HCT116 (cell line): ENCODE measurements around the gene ZDHHC14. TPM values are rescaled to one million over a fixed set of nuclear protein-coding genes. Genes with fewer than 3 reads are reported as not detected.

Experiments used
- ATAC-seq: fragments of 200-7000 bp; cut with Tn5 transposase; 2 replicates; pipeline ENCODE4 v1.9.1; 2020; ENCODE audit warnings: mild to moderate bottlenecking, moderate library complexity
- BruUV-seq: library from RNA; stranded (reverse); fragments of 400-500 nt; replicated peaks from 2 replicates; lab custom pipeline; 2021; lab: Mats Ljungman, UMichigan
- CTCF ChIA-PET: fragments of 300-600 bp; sonication (Branson Sonifier 250); formaldehyde crosslinking; loops from one replicate; lab custom pipeline; 2021; ENCODE audit warnings: antibody characterized with exemption; lab: Charles Lee
- POLR2A ChIA-PET: fragments of 300-600, 350-600 bp; sonication (Branson Sonifier 250); formaldehyde crosslinking; loops from one replicate; lab custom pipeline; 2021; ENCODE audit warnings: antibody characterized with exemption; lab: Charles Lee
- RAD21 ChIA-PET, 2 experiments: fragments of 300-600 bp; sonication (Branson Sonifier 250); formaldehyde crosslinking; loops; one replicate each; lab custom pipeline; 2023; ENCODE audit warnings: low total read pairs in 2 of 2; ENCODE audit not compliant: uncharacterized antibody in 2 of 2, unreplicated experiment in 2 of 2, low non-redundant PET in 1 of 2; lab: Charles Lee
- DNase-seq: peaks from one replicate; pipeline ENCODE4 v3.0.0-alpha.2; 2010; ENCODE audit warnings: low read depth, low spot score
- H2AFZ ChIP-seq: fragments of 200-600 bp; shearing (Covaris generic), sonication (generic); 2 replicates; pipeline ENCODE4 v1.6.1; 2017; ENCODE audit warnings: low read depth, mixed run types, mixed read lengths, antibody characterized with exemption, low read length; ENCODE audit not compliant: poor library complexity, severe bottlenecking
- H3K27ac ChIP-seq: 2 replicates; pipeline ENCODE4 v1.5.1; 2012; ENCODE audit warnings: low read depth, low read length
- H3K27me3 ChIP-seq: fragments of 200-600 bp; sonication (generic); 2 replicates; pipeline ENCODE4 v1.6.1; 2016; ENCODE audit warnings: mixed run types, low read length, mixed read lengths; ENCODE audit not compliant: insufficient read depth
- H3K36me3 ChIP-seq, 2 experiments: fragments of 200-500 bp in 1 of 2; fragments of 200-600 bp in 1 of 2; sonication (Bioruptor generic) in 1 of 2; sonication (generic) in 1 of 2; 2 replicates each; pipeline versions ENCODE4 v1.5.1 to v1.6.1; 2014 to 2016; ENCODE audit warnings: low read length in 2 of 2, inconsistent platforms in 1 of 2, mixed read lengths in 1 of 2, mixed run types in 1 of 2; ENCODE audit not compliant: insufficient read depth in 2 of 2, control insufficient read depth in 1 of 2
- H3K4me1 ChIP-seq, 2 experiments: fragments of 200-600 bp in 1 of 2; sonication (generic) in 1 of 2; 2 replicates each; pipeline versions ENCODE4 v1.5.1 to v1.6.1; 2012 to 2017; ENCODE audit warnings: low read length in 2 of 2, inconsistent platforms in 1 of 2, mild to moderate bottlenecking in 1 of 2, mixed read lengths in 1 of 2, mixed run types in 1 of 2, moderate library complexity in 1 of 2; ENCODE audit not compliant: insufficient read depth in 2 of 2, control insufficient read depth in 1 of 2
- H3K4me2 ChIP-seq: fragments of 200-600 bp; sonication (generic); 2 replicates; pipeline ENCODE4 v1.6.1; 2017; ENCODE audit warnings: mixed run types, low read length, mixed read lengths
- H3K4me3 ChIP-seq, 2 experiments: fragments of 200-600 bp in 1 of 2; sonication (generic) in 1 of 2; replicated peaks in 1 of 2; 2 replicates each; pipeline ENCODE4 v1.5.1; 2011 to 2016; ENCODE audit warnings: low read length in 2 of 2, control low read depth in 1 of 2, low read depth in 1 of 2, mild to moderate bottlenecking in 1 of 2, mixed read lengths in 1 of 2, mixed run types in 1 of 2
- H3K79me2 ChIP-seq: fragments of 200-600 bp; sonication (generic); 2 replicates; pipeline ENCODE4 v1.6.1; 2017; ENCODE audit warnings: mild to moderate bottlenecking, mixed run types, low read length, moderate library complexity, mixed read lengths; ENCODE audit not compliant: insufficient read depth
- H3K9ac ChIP-seq: fragments of 200-600 bp; sonication (generic); 2 replicates; pipeline ENCODE4 v1.6.1; 2016; ENCODE audit warnings: low read length, mixed read lengths
- H3K9me2 ChIP-seq: fragments of 200-600 bp; sonication (generic), shearing (Covaris generic); 2 replicates; pipeline ENCODE4 v1.6.1; 2017; ENCODE audit warnings: mixed run types, mild to moderate bottlenecking, moderate library complexity; ENCODE audit not compliant: insufficient read depth
- H3K9me3 ChIP-seq, 2 experiments: fragments of 200-500 bp in 1 of 2; fragments of 200-600 bp in 1 of 2; sonication (Bioruptor generic) in 1 of 2; sonication (generic) in 1 of 2; 2 replicates each; pipeline ENCODE4 v1.6.1; 2014 to 2017; ENCODE audit warnings: low read length in 2 of 2, mixed read lengths in 2 of 2, inconsistent platforms in 1 of 2, low read depth in 1 of 2, mild to moderate bottlenecking in 1 of 2, mixed run types in 1 of 2, moderate library complexity in 1 of 2; ENCODE audit not compliant: control insufficient read depth in 1 of 2, insufficient read depth in 1 of 2
- H4K20me1 ChIP-seq: fragments of 200-600 bp; sonication (generic), shearing (Covaris generic); 2 replicates; pipeline ENCODE4 v1.6.1; 2017; ENCODE audit warnings: mixed run types, mild to moderate bottlenecking, moderate library complexity; ENCODE audit not compliant: insufficient read depth
- CEBPB ChIP-seq: IDR thresholded peaks from 2 replicates; pipeline ENCODE4 v1.6.1; 2012; ENCODE audit warnings: low read depth
- FOSL1 ChIP-seq: IDR thresholded peaks from 2 replicates; pipeline ENCODE4 v1.6.1; 2012; ENCODE audit warnings: low read depth
- POLR2AphosphoS5 ChIP-seq: IDR thresholded peaks from 2 replicates; pipeline ENCODE4 v1.6.1; 2011; ENCODE audit warnings: mild to moderate bottlenecking, low read depth, low read length, moderate library complexity
- SP1 ChIP-seq: IDR thresholded peaks from 2 replicates; pipeline ENCODE4 v1.6.1; 2012; ENCODE audit warnings: low read depth
- YY1 ChIP-seq: IDR thresholded peaks from 2 replicates; pipeline ENCODE4 v1.6.1; 2011; ENCODE audit warnings: low read length, low read depth, moderate library complexity, mild to moderate bottlenecking; ENCODE audit not compliant: insufficient replicate concordance; ENCODE audit errors: extremely low read depth
- intact Hi-C: fragments of 100-400 bp; cut with micrococcal nuclease; formaldehyde crosslinking; loops from 2 replicates; pipeline ENCODE4 v1.10.0; 2022
- total RNA-seq: library from RNA; stranded (reverse); gene quantifications from one replicate; pipeline ENCODE4 v1.2.1, GENCODE V29; 2021; ENCODE audit not compliant: unreplicated experiment
- TF ChIP-seq, protein P1 (sequence below): IDR thresholded peaks from 2 replicates; pipeline ENCODE4 v1.6.1; 2012
- TF ChIP-seq, protein P2 (sequence below): IDR thresholded peaks from 2 replicates; pipeline ENCODE4 v1.6.1; 2012; ENCODE audit warnings: low read depth

Gene ZDHHC14
- total RNA-seq, 1 experiment from 2014 or later = 5.3 TPM

DNA sequence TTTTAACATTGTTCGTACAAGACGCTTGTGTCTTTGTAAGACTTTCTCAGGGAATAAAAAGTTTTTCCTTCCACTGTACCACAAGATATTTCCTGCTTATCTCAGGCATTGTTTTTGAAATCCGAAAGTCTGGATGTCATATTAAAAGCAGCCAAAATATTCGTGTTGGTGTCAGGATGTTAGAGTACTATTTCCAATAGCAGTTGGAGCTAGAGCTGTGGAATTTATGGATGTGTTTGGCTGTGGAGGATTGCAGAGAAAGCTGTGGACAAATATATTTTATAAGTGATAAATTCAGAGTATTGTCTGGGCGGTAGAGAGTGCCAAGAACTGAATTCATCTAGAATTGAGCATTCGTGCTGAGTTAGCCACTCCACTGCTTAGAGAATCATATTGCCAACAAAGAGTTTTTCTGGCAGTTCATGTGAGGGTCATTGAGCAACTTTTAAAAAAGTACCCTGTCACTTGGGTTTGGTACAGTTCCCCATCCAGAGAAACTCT lies 57.7 kb downstream of the ZDHHC14 start:
- CTCF ChIA-PET = no interaction called here
- intact Hi-C loops = no loop called here
- no peak for TF ChIP-seq SP1
- TF ChIP-seq FOSL1 = no peak
- no peak for TF ChIP-seq CEBPB
- TF ChIP-seq, protein P1, sequence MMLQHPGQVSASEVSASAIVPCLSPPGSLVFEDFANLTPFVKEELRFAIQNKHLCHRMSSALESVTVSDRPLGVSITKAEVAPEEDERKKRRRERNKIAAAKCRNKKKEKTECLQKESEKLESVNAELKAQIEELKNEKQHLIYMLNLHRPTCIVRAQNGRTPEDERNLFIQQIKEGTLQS = no peak
- TF ChIP-seq, protein P2, sequence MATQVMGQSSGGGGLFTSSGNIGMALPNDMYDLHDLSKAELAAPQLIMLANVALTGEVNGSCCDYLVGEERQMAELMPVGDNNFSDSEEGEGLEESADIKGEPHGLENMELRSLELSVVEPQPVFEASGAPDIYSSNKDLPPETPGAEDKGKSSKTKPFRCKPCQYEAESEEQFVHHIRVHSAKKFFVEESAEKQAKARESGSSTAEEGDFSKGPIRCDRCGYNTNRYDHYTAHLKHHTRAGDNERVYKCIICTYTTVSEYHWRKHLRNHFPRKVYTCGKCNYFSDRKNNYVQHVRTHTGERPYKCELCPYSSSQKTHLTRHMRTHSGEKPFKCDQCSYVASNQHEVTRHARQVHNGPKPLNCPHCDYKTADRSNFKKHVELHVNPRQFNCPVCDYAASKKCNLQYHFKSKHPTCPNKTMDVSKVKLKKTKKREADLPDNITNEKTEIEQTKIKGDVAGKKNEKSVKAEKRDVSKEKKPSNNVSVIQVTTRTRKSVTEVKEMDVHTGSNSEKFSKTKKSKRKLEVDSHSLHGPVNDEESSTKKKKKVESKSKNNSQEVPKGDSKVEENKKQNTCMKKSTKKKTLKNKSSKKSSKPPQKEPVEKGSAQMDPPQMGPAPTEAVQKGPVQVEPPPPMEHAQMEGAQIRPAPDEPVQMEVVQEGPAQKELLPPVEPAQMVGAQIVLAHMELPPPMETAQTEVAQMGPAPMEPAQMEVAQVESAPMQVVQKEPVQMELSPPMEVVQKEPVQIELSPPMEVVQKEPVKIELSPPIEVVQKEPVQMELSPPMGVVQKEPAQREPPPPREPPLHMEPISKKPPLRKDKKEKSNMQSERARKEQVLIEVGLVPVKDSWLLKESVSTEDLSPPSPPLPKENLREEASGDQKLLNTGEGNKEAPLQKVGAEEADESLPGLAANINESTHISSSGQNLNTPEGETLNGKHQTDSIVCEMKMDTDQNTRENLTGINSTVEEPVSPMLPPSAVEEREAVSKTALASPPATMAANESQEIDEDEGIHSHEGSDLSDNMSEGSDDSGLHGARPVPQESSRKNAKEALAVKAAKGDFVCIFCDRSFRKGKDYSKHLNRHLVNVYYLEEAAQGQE = no peak
- no peak for TF ChIP-seq POLR2AphosphoS5
- no TSS peak for BruUV-seq
- POLR2A ChIA-PET = no interaction called here
- ATAC-seq (no peak), DNase-seq (no peak)
- Histone ChIP-seq H3K4me1 (no peaks in the 10 kb centered on the region), H3K27me3 (no peaks in the 10 kb centered on the region), H2AFZ (no peak overlapping the region), H3K79me2 (no peaks in the 10 kb centered on the region), H3K9me3 (no peaks in the 10 kb centered on the region), H3K4me3 (no peak overlapping the region), H3K27ac (no peak overlapping the region), H3K36me3 (no peaks in the 10 kb centered on the region), H3K9ac (no peak overlapping the region), H4K20me1 (no peaks in the 10 kb centered on the region), H3K4me2 (no peak overlapping the region), H3K9me2 (no peaks in the 10 kb centered on the region)
- RAD21 ChIA-PET = no interaction called here

DNA sequence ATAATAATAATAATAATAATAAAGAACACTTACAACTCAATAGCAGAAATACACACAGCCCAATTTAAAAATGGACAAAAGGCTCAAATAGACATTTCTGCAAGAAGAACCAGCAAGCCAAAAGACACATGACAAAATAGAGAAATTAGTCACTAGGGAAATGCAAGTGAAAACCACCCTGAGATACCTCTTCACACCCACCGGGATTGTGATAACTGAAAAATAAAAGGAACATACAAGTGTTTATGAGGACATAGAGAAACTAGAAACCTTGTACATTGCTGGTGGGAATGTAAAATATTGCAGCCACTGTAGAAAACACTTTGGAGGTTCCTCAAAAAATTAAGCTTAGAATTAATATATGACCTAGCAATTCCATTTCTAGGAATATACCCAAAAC lies 59.2 kb downstream of the ZDHHC14 start:
- TF ChIP-seq YY1 (no peak), POLR2AphosphoS5 (no peak)
- TF ChIP-seq, protein P1 = no peak
- no peak for DNase-seq
- no peak overlapping the region for H2AFZ ChIP-seq
- no peaks in the 10 kb centered on the region for H3K9me3 ChIP-seq
- H3K4me3 ChIP-seq = no peak overlapping the region
- no peaks in the 10 kb centered on the region for H4K20me1 ChIP-seq
- no peaks in the 10 kb centered on the region for H3K36me3 ChIP-seq
- no peaks in the 10 kb centered on the region for H3K4me1 ChIP-seq
- H3K27me3 ChIP-seq = no peaks in the 10 kb centered on the region
- H3K9me2 ChIP-seq = no peaks in the 10 kb centered on the region
- ChIA-PET CTCF (no interaction called here), RAD21 (no interaction called here), POLR2A (no interaction called here)
- no peak for ATAC-seq
- H3K4me2 ChIP-seq = no peak overlapping the region
- H3K27ac ChIP-seq = no peak overlapping the region
- intact Hi-C loops = no loop called here
- no peak overlapping the region for H3K9ac ChIP-seq
- no peaks in the 10 kb centered on the region for H3K79me2 ChIP-seq
- no TSS peak for BruUV-seq
